HEK293T (cell line): ENCODE measurements around the gene PRKCE.

Experiments
- BHLHE40 ChIP-seq: fragments of 450-650 bp; IDR thresholded peaks from 2 replicates; pipeline ENCODE4 v1.6.1; 2016; ENCODE audit warnings: mild to moderate bottlenecking, moderate library complexity, borderline replicate concordance
- FOXA1 ChIP-seq: fragments of 450-650 bp; IDR thresholded peaks from 2 replicates; pipeline ENCODE4 v1.6.1; 2016; ENCODE audit warnings: mild to moderate bottlenecking
- FOXK2 ChIP-seq: fragments of 450-650 bp; IDR thresholded peaks from 2 replicates; pipeline ENCODE4 v1.6.1; 2016; ENCODE audit warnings: mild to moderate bottlenecking
- FOXM1 ChIP-seq: fragments of 450-650 bp; IDR thresholded peaks from 2 replicates; pipeline ENCODE4 v1.6.1; 2017; ENCODE audit warnings: mild to moderate bottlenecking, borderline replicate concordance
- HDGF ChIP-seq: fragments of 450-650 bp; IDR thresholded peaks from 2 replicates; pipeline ENCODE4 v1.6.1; 2017; ENCODE audit warnings: antibody characterized with exemption, borderline replicate concordance
- LEF1 ChIP-seq: fragments of 450-650 bp; IDR thresholded peaks from 2 replicates; pipeline ENCODE4 v1.6.1; 2017; ENCODE audit warnings: mild to moderate bottlenecking, borderline replicate concordance
- NFRKB ChIP-seq: fragments of 450-650 bp; IDR thresholded peaks from 2 replicates; pipeline ENCODE4 v1.6.1; 2016; ENCODE audit warnings: mild to moderate bottlenecking, moderate library complexity
- PKNOX1 ChIP-seq: fragments of 450-650 bp; IDR thresholded peaks from 2 replicates; pipeline ENCODE4 v1.6.1; 2016
- SP1 ChIP-seq: fragments of 450-650 bp; IDR thresholded peaks from 2 replicates; pipeline ENCODE4 v1.6.1; 2017
- SUZ12 ChIP-seq: fragments of 450-650 bp; IDR thresholded peaks from 2 replicates; pipeline ENCODE4 v1.6.1; 2016; ENCODE audit warnings: mild to moderate bottlenecking
- TARDBP ChIP-seq: fragments of 450-650 bp; IDR thresholded peaks from 2 replicates; pipeline ENCODE4 v1.6.1; 2016
- ZNF384 ChIP-seq: fragments of 450-650 bp; IDR thresholded peaks from 2 replicates; pipeline ENCODE4 v1.6.1; 2016

DNA sequence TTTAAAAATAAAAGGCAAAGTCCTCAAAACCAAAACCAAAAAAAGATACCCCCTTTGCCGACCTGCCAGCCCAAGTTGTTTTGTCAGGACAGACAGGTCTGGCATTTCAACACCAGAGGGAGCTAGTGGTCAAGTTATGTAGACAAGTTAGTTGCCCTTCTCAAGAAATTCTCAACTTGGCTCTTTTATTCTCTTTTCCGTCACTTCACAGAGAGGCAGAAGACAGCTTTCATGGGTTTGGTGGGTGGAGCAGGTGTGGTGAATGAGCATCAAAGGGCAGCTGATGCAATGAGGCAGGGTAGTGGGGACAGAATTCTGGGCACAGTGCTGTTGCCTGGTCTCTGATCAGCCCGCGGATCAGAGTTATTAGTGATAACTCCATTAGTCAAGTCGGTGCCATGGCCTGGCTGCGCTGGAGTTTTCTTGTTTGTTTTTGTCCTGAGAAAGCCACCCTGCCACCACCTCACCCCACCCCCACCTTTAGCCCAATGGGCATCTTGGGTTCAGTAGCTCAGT, 342.1 kb downstream of the PRKCE start:
- TF ChIP-seq NFRKB (no peak), SP1 (no peak), PKNOX1 (no peak), HDGF (no peak), TARDBP (no peak), FOXA1 (no peak), ZNF384 (no peak), LEF1 (no peak), BHLHE40 (no peak), FOXM1 (no peak), FOXK2 (no peak), SUZ12 (no peak)
